ENCODE measurements around the gene ASAP2. TPM values are rescaled to one million over a fixed set of nuclear protein-coding genes. Genes with fewer than 3 reads are reported as not detected.
A peak's percentile ranks its signal among the peaks of the same experiment; 100 is the strongest.

The ASAP2 gene
- total RNA-seq, 1 donor from 2014 or later, result 49.9 TPM

GRCh38 chr2:9317559-9317958 is 110.9 kb downstream of the ASAP2 start:
- DNase-seq (ENCODE audit: low read depth, low spot score), result no peak

- DNase-seq (ENCODE audit: low read depth, low spot score), result no peak
These were observed 112.1 kb downstream of the ASAP2 start for GRCh38 chr2:9318461-9319337.

- no peak for DNase-seq (ENCODE audit: low read depth, low spot score)
These were observed 112.7 kb downstream of the ASAP2 start for GRCh38 chr2:9319338-9319715.

- DNase-seq (ENCODE audit: low read depth, low spot score), result no peak
These were observed 116.0 kb downstream of the ASAP2 start for GRCh38 chr2:9322576-9322975.

- DNase-seq (ENCODE audit: low read depth, low spot score), result no peak
These were observed 118.8 kb downstream of the ASAP2 start for GRCh38 chr2:9325428-9325827.

- DNase-seq (ENCODE audit: low read depth, low spot score), result no peak
These were observed 120.4 kb downstream of the ASAP2 start for GRCh38 chr2:9326975-9327374.

- peak; percentile 43 for DNase-seq (ENCODE audit: low read depth, low spot score)
These were observed 121.3 kb downstream of the ASAP2 start for GRCh38 chr2:9327873-9328352.

- no peak for DNase-seq (ENCODE audit: low read depth, low spot score)
These were observed 122.3 kb downstream of the ASAP2 start for GRCh38 chr2:9328931-9329330.

GRCh38 chr2:9329497-9329896 is 122.9 kb downstream of the ASAP2 start:
- DNase-seq (ENCODE audit: low read depth, low spot score), result no peak

GRCh38 chr2:9330612-9331270 is 124.1 kb downstream of the ASAP2 start:
- DNase-seq (ENCODE audit: low read depth, low spot score), result no peak

- DNase-seq (ENCODE audit: low read depth, low spot score), result no peak
These were observed 125.1 kb downstream of the ASAP2 start for GRCh38 chr2:9331704-9332103.

GRCh38 chr2:9332136-9332852 is 125.7 kb downstream of the ASAP2 start:
- no peak for DNase-seq (ENCODE audit: low read depth, low spot score)

- no peak for DNase-seq (ENCODE audit: low read depth, low spot score)
These were observed 126.2 kb downstream of the ASAP2 start for GRCh38 chr2:9332853-9333245.

GRCh38 chr2:9333591-9334171 is 127.1 kb downstream of the ASAP2 start:
- DNase-seq (ENCODE audit: low read depth, low spot score), result peak; percentile 61

- no peak for DNase-seq (ENCODE audit: low read depth, low spot score)
These were observed 128.1 kb downstream of the ASAP2 start for GRCh38 chr2:9334761-9335160.

- DNase-seq (ENCODE audit: low read depth, low spot score), result no peak
These were observed 128.8 kb downstream of the ASAP2 start for GRCh38 chr2:9335322-9335832.

- no peak for DNase-seq (ENCODE audit: low read depth, low spot score)
These were observed 129.6 kb downstream of the ASAP2 start for GRCh38 chr2:9336241-9336575.

GRCh38 chr2:9336576-9337314 is 130.1 kb downstream of the ASAP2 start:
- DNase-seq (ENCODE audit: low read depth, low spot score), result peak; percentile 55

GRCh38 chr2:9337901-9338300 is 131.3 kb downstream of the ASAP2 start:
- DNase-seq (ENCODE audit: low read depth, low spot score), result no peak

GRCh38 chr2:9341337-9341887 is 134.8 kb downstream of the ASAP2 start:
- DNase-seq (ENCODE audit: low read depth, low spot score), result no peak

GRCh38 chr2:9342659-9343058 is 136.0 kb downstream of the ASAP2 start:
- no peak for DNase-seq (ENCODE audit: low read depth, low spot score)
